OCI-LY7 (cell line): Measurements from ENCODE around the gene KRTAP5-3.

Source experiments
- CTCF ChIP-seq: fragments of 200-600 bp; sonication (generic); conservative IDR thresholded peaks from 2 replicates; pipeline ENCODE4 v1.5.1; 2014; ENCODE audit warnings: mild to moderate bottlenecking, antibody characterized with exemption, low read length, moderate library complexity, mixed read lengths
- EZH2phosphoT487 ChIP-seq: fragments of 200-600 bp; sonication (generic); IDR thresholded peaks from 2 replicates; pipeline ENCODE4 v1.6.1; 2018; ENCODE audit warnings: low read depth, borderline replicate concordance, mild to moderate bottlenecking, mixed run types, antibody characterized with exemption, low read length, moderate library complexity, mixed read lengths

- no peak for TF ChIP-seq EZH2phosphoT487
- no peak for TF ChIP-seq CTCF
Observed at GRCh38 chr11:1656670-1657069, 48.4 kb upstream of the KRTAP5-3 start.
